K562 (cell line): ENCODE measurements around the gene KCNK4. TPM values are rescaled to one million over a fixed set of nuclear protein-coding genes. Genes with fewer than 3 reads are reported as not detected.

Source experiments
- ATAC-seq: fragments of 200-7000 bp; cut with Tn5 transposase; 3 replicates; pipeline ENCODE4 v1.9.1; 2020; ENCODE audit warnings: moderate library complexity
- BruUV-seq: library from RNA; stranded (reverse); fragments of 400-500 nt; replicated peaks from 2 replicates; lab custom pipeline; 2021; lab: Mats Ljungman, UMichigan
- CTCF ChIA-PET: fragments of 300-600 bp; formaldehyde crosslinking; extraction: SDS; loops from one replicate; lab custom pipeline; 2021; ENCODE audit warnings: low intra/inter-chr PET ratio; lab: Yijun Ruan, JAX
- POLR2A ChIA-PET: fragments of 300-600, 350-650 bp; sonication (Branson Sonifier 250); formaldehyde crosslinking; extraction: SDS; loops from one replicate; lab custom pipeline; 2021; ENCODE audit warnings: antibody characterized with exemption, inconsistent platforms; lab: Yijun Ruan, JAX
- DNase-seq, 4 experiments: peaks; one replicate each; pipeline versions ENCODE4 v3.0.0 to v3.0.0-alpha.2; 2011 to 2018; ENCODE audit warnings: low spot score in 3 of 4, mixed read lengths in 3 of 4; ENCODE audit errors: extremely low read depth in 1 of 4
- FAIRE-seq: peaks from 2 replicates; lab custom pipeline; 2011; peaks lifted over from hg19 to GRCh38; lab: Jason Lieb, UNC
- H2AFZ ChIP-seq: 2 replicates; pipeline ENCODE4 v1.6.0; 2011; ENCODE audit warnings: low read depth, low read length, control low read depth, inconsistent platforms
- H3K27ac ChIP-seq: fragments of 200-600 bp; 3 replicates; pipeline ENCODE4 v1.8.0; 2011; ENCODE audit warnings: low read depth, mild to moderate bottlenecking, control low read depth, inconsistent platforms, low read length, moderate library complexity, mixed read lengths; ENCODE audit errors: extremely low read depth
- H3K27me3 ChIP-seq, 2 experiments: fragments of 300-600 bp in 1 of 2; 2 replicates in 1 of 2; 3 replicates in 1 of 2; pipeline versions ENCODE4 v1.6.0 to v1.8.0; 2011; ENCODE audit warnings: inconsistent platforms in 2 of 2, low read length in 2 of 2, mild to moderate bottlenecking in 1 of 2, mixed read lengths in 1 of 2, moderate library complexity in 1 of 2; ENCODE audit not compliant: control insufficient read depth in 2 of 2, insufficient read depth in 2 of 2
- H3K36me3 ChIP-seq: fragments of 300-600 bp; 3 replicates; pipeline ENCODE4 v1.8.0; 2011; ENCODE audit warnings: mild to moderate bottlenecking, low read length, inconsistent platforms; ENCODE audit not compliant: control insufficient read depth, insufficient read depth
- H3K4me1 ChIP-seq, 2 experiments: fragments of 200-600 bp in 1 of 2; replicated peaks in 1 of 2; 2 replicates in 1 of 2; 3 replicates in 1 of 2; pipeline versions ENCODE4 v1.5.1 to v1.8.0; 2011; ENCODE audit warnings: inconsistent platforms in 2 of 2, low read length in 2 of 2, mild to moderate bottlenecking in 1 of 2, mixed read lengths in 1 of 2, moderate library complexity in 1 of 2; ENCODE audit not compliant: control insufficient read depth in 2 of 2, insufficient read depth in 2 of 2
- H3K4me2 ChIP-seq: 2 replicates; pipeline ENCODE4 v1.6.1; 2011; ENCODE audit warnings: low read length, control low read depth, inconsistent platforms, mixed read lengths; ENCODE audit not compliant: insufficient read depth
- H3K4me3 ChIP-seq: fragments of 200-600 bp; sonication (generic), shearing (Covaris generic); 2 replicates; pipeline ENCODE4 v1.5.1; 2016; ENCODE audit warnings: control low read depth, inconsistent platforms
- H3K79me2 ChIP-seq: fragments of 200-600 bp; 3 replicates; pipeline ENCODE4 v1.8.0; 2011; ENCODE audit warnings: low read length, inconsistent platforms; ENCODE audit not compliant: control insufficient read depth, insufficient read depth
- H3K9ac ChIP-seq, 2 experiments: 2 replicates each; pipeline versions ENCODE4 v1.6.0 to v1.6.1; 2011; ENCODE audit warnings: low read depth in 2 of 2, low read length in 2 of 2, control low read depth in 1 of 2, inconsistent platforms in 1 of 2, mild to moderate bottlenecking in 1 of 2, mixed read lengths in 1 of 2; ENCODE audit not compliant: insufficient read depth in 1 of 2
- H3K9me1 ChIP-seq: one replicate; pipeline ENCODE4 v1.6.0; 2011; ENCODE audit warnings: inconsistent platforms, mild to moderate bottlenecking, low read length, moderate library complexity; ENCODE audit not compliant: control insufficient read depth, insufficient read depth
- H3K9me3 ChIP-seq: replicated peaks from 2 replicates; pipeline ENCODE4 v1.5.1; 2011; ENCODE audit warnings: low read depth, low read length, inconsistent platforms; ENCODE audit not compliant: control insufficient read depth, insufficient read depth
- H4K20me1 ChIP-seq: replicated peaks from 2 replicates; pipeline ENCODE4 v1.6.1; 2011; ENCODE audit warnings: low read length, inconsistent platforms, mixed read lengths; ENCODE audit not compliant: control insufficient read depth, insufficient read depth
- CBFA2T2 ChIP-seq: fragments of 450-650 bp; conservative IDR thresholded peaks from 2 replicates; pipeline ENCODE4 v1.6.1; 2017; ENCODE audit warnings: mild to moderate bottlenecking
- CREB1 ChIP-seq, 2 experiments: sonication (generic) in 1 of 2; formaldehyde crosslinking in 1 of 2; IDR thresholded peaks; 2 replicates each; pipeline versions ENCODE4 v1.6.1 to v1.8.0; 2012 to 2022; ENCODE audit warnings: inconsistent platforms in 1 of 2, mild to moderate bottlenecking in 1 of 2, missing genetic modification reagents in 1 of 2, moderate library complexity in 1 of 2
- FOXJ2 ChIP-seq: fragments of 200-800 bp; sonication (Bioruptor generic); IDR thresholded peaks from 2 replicates; pipeline ENCODE4 v1.6.1; 2016; ENCODE audit warnings: missing genetic modification characterization, missing compliant biosample characterization
- HDAC6 ChIP-seq: IDR thresholded peaks from 2 replicates; pipeline ENCODE4 v1.6.1; 2012; ENCODE audit warnings: low read depth, mild to moderate bottlenecking, control low read depth, inconsistent platforms, low read length, moderate library complexity
- HDGF ChIP-seq: fragments of 450-650 bp; IDR thresholded peaks from 2 replicates; pipeline ENCODE4 v1.6.1; 2016
- L3MBTL2 ChIP-seq: fragments of 450-650 bp; IDR thresholded peaks from 2 replicates; pipeline ENCODE4 v1.6.1; 2016; ENCODE audit warnings: mild to moderate bottlenecking, moderate library complexity
- NCOR1 ChIP-seq: fragments of 450-650 bp; IDR thresholded peaks from 2 replicates; pipeline ENCODE4 v1.6.1; 2016; ENCODE audit warnings: mild to moderate bottlenecking, moderate library complexity
- PRMT5 ChIP-seq: sonication (generic); formaldehyde crosslinking; IDR thresholded peaks from 2 replicates; pipeline ENCODE4 v1.5.0; 2020; ENCODE audit warnings: missing genetic modification reagents
- SIN3B ChIP-seq: fragments of 450-650 bp; IDR thresholded peaks from 2 replicates; pipeline ENCODE4 v1.6.1; 2017; ENCODE audit warnings: low read depth, mild to moderate bottlenecking, moderate library complexity
- SP1 ChIP-seq: sonication (generic); formaldehyde crosslinking; IDR thresholded peaks from 2 replicates; pipeline ENCODE4 v1.8.1; 2022; ENCODE audit warnings: mild to moderate bottlenecking, missing genetic modification reagents
- TAF7 ChIP-seq: fragments of 450-650 bp; IDR thresholded peaks from 2 replicates; pipeline ENCODE4 v1.6.1; 2016; ENCODE audit warnings: missing genetic modification characterization, missing compliant biosample characterization
- TEAD4 ChIP-seq, 2 experiments: sonication (generic) in 1 of 2; formaldehyde crosslinking in 1 of 2; IDR thresholded peaks; 2 replicates each; pipeline versions ENCODE4 v1.6.1 to v1.8.0; 2012 to 2022; ENCODE audit warnings: borderline replicate concordance in 1 of 2, inconsistent platforms in 1 of 2, low read length in 1 of 2, mild to moderate bottlenecking in 1 of 2, missing genetic modification reagents in 1 of 2
- ZNF212 ChIP-seq: fragments of 450-650 bp; formaldehyde crosslinking; IDR thresholded peaks from 2 replicates; pipeline ENCODE4 v1.4.0; 2020; ENCODE audit warnings: mild to moderate bottlenecking
- WGBS: fragments of 100-300 bp; shearing (Covaris generic); methylation state at CpG from one replicate; pipeline ENCODE4 v1.1.6; 2016; ENCODE audit warnings: low coverage, mixed read lengths; ENCODE audit not compliant: insufficient coverage; ENCODE audit errors: missing lambda C conversion rate; 5-methylcytosine and 5-hydroxymethylcytosine counted together
- in situ Hi-C: fragments of 300-500 bp; cut with MboI; formaldehyde crosslinking; loops from 4 replicates; pipeline ENCODE4 v1.15.0; 2018; ENCODE audit warnings: inconsistent platforms, mixed read lengths
- intact Hi-C: fragments of 100-400 bp; cut with micrococcal nuclease; formaldehyde crosslinking; loops from 2 replicates; pipeline ENCODE4 v1.14.2; 2022
- polyA plus RNA-seq, 8 experiments: library from polyadenylated mRNA; depleted of rRNA in 4 of 8; stranded (reverse) in 5 of 8; unstranded in 3 of 8; fragments of >200 nt; fragmentation: Nextera tagmentation in 2 of 8; fragmentation: Illumina TruSeq in 1 of 8; extraction: Ambion mirVana in 2 of 8; extraction: Trizol in 1 of 8; gene quantifications; 2 replicates each; pipeline versions ENCODE4 v1.2.1 to v1.2.3, GENCODE V29; 2011 to 2014; ENCODE audit warnings: inconsistent platforms in 1 of 8, missing spikeins in 1 of 8
- total RNA-seq, 7 experiments: library from RNA; depleted of rRNA in 6 of 7; stranded (reverse); fragments of >200 nt in 6 of 7; fragmentation: Illumina TruSeq in 2 of 7; extraction: Trizol in 2 of 7; gene quantifications; 2 replicates each; pipeline versions ENCODE4 v1.2.1 to v1.2.3, GENCODE V29; 2011 to 2021; ENCODE audit warnings: low replicate concordance in 1 of 7
- TF ChIP-seq, protein P1 (sequence below): sonication (generic); formaldehyde crosslinking; IDR thresholded peaks from 2 replicates; pipeline ENCODE4 v1.9.0; 2022; ENCODE audit warnings: mild to moderate bottlenecking, missing genetic modification reagents
- TF ChIP-seq, protein P2 (sequence below), 2 experiments: IDR thresholded peaks; 2 replicates each; pipeline ENCODE4 v1.6.1; 2011; ENCODE audit warnings: borderline replicate concordance in 1 of 2, control low read depth in 1 of 2, low read depth in 1 of 2, low read length in 1 of 2, mild to moderate bottlenecking in 1 of 2, mixed read lengths in 1 of 2, moderate library complexity in 1 of 2; ENCODE audit not compliant: insufficient read depth in 1 of 2, insufficient read length in 1 of 2, poor library complexity in 1 of 2, severe bottlenecking in 1 of 2; ENCODE audit errors: extremely low read depth in 1 of 2
- TF ChIP-seq, protein P3 (sequence below), 3 experiments: fragments of 200-800 bp in 1 of 3; sonication (Bioruptor generic) in 1 of 3; sonication (generic) in 1 of 3; formaldehyde crosslinking in 1 of 3; IDR thresholded peaks; 2 replicates each; pipeline versions ENCODE4 v1.6.1 to v1.8.0; 2016 to 2022; ENCODE audit warnings: mild to moderate bottlenecking in 2 of 3, missing compliant biosample characterization in 2 of 3, missing genetic modification characterization in 2 of 3, missing genetic modification reagents in 1 of 3

KCNK4 gene
- total and polyA plus RNA-seq, 9 of the 15 experiments (the other 6 are each of a cell fraction or from before 2014, with no cell fraction given), result not detected

DNA sequence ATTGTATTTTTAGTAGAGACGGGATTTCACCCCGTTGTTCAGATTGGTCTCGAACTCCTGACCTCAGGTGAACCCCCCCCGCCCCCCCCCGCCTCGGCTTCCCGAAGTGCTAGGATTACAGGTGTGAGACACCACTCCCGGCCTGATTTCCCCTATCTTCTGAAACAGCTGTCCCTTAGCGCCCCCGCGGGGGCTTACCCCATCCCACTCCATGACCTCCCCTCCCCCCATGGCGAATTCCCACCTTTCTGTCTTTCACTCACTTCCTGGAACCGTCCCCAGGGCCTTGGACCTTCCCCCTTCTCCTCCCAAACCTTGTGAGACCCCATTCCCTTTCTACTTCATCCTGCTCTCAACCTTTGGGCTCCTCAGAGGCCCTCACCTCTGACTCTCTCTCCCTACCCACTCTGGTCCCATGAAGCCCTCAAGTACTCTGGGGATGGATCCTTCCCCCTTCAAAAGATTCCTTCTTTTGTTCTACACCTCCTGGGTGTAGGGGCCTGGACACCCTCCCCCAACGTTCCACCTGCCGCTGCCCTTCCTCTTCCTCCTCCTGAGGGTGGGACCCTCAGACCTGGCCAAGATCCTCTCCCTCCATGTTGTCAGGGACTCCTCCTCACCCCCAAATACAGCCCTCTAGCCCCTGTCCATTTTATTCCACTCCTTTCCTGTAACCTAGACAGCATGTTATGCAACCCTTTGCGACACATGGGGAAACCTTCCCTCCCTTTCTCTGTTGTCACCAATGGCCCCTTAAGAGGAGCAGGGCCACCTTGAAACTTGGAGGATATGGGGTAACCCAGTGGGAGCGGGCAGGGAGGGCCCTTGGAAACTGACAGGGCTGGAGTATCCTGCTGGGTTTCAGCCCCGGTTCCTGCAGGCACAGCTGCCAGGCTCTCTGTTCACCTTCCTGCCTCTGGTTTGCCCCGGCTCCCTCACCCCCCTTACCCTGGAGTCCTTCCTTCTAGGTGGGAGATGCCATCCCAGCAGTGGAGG, 28.0 kb downstream of the KCNK4 start:
- Histone ChIP-seq H3K9me3 (no peaks in the 10 kb centered on the region), H3K4me2 (peak overlapping the region; percentile 95), H3K36me3 (peaks cover 58% of the 10 kb centered on the region; the same call in 2 of the 3 replicates), H4K20me1 (no peaks in the 10 kb centered on the region; the same call in 1 of the 2 replicates), H3K4me1 (peaks cover 10 to 66% of the 10 kb centered on the region in 2 experiments; a peak in 4 of 5 replicates), H2AFZ (no peak overlapping the region), H3K9ac (peak overlapping the region; percentile 92 to 94; a peak in 3 of 4 replicates), H3K79me2 (peaks cover 30% of the 10 kb centered on the region), H3K4me3 (peak overlapping the region; percentile 94), H3K27ac (peak overlapping the region; percentile 99; the same call in 2 of the 3 replicates), H3K9me1 (no peaks in the 10 kb centered on the region), H3K27me3 (no peaks in the 10 kb centered on the region)
- ChIA-PET CTCF (interaction anchor here (0.6 to 2.7 kb wide), 4 partner anchors 24 to 36 kb away, joined by 3 to 19 read pairs (median 8); no protein-coding TSS in a partner anchor), POLR2A (interaction anchor here (0.5 to 2.6 kb wide), 5 partner anchors 8 to 133 kb away, joined by 3 to 12 read pairs (median 4); partner anchors contain the start of gene STIP1)
- in situ Hi-C loops (no loop called here), intact Hi-C loops (no loop called here)
- no peak for ATAC-seq
- TSS peak; percentile 29 for BruUV-seq
- FAIRE-seq, result no peak
- peak in 3 of 4 experiments; percentile 59 to 76 (median 71) for DNase-seq
- WGBS, result 19% methylated on average over 17 of the region's 19 CpGs
- TF ChIP-seq, protein P1, sequence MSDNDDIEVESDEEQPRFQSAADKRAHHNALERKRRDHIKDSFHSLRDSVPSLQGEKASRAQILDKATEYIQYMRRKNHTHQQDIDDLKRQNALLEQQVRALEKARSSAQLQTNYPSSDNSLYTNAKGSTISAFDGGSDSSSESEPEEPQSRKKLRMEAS (CRISPR knock-in tag), result peak; percentile 60; the same call in 1 of the 2 replicates
- TF ChIP-seq, protein P2, sequence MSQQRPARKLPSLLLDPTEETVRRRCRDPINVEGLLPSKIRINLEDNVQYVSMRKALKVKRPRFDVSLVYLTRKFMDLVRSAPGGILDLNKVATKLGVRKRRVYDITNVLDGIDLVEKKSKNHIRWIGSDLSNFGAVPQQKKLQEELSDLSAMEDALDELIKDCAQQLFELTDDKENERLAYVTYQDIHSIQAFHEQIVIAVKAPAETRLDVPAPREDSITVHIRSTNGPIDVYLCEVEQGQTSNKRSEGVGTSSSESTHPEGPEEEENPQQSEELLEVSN (IDR thresholded peaks at IDR 0.05; ENCODE audit: borderline replicate concordance in 1 of 2, extremely low read depth in 1 of 2, insufficient read depth in 1 of 2, insufficient read length in 1 of 2, low read depth in 1 of 2, low read length in 1 of 2, poor library complexity in 1 of 2, severe bottlenecking in 1 of 2), result peak in 1 of 2 experiments; percentile 54
- TF ChIP-seq CREB1 (IDR thresholded peaks at IDR 0.05), result 0 out of 2 replicates have a peak, but pooled peaks have one; percentile 12
- 0 out of 2 replicates have a peak, but pooled peaks have one; percentile 13 for TF ChIP-seq CREB1 (CRISPR knock-in tag; IDR thresholded peaks at IDR 0.05)
- TF ChIP-seq ZNF212 (CRISPR knock-in tag), result no peak
- TF ChIP-seq HDAC6, result no peak
- no peak for TF ChIP-seq TAF7 (tag)
- TF ChIP-seq TEAD4 (IDR thresholded peaks at IDR 0.05; ENCODE audit: low read length), result peak; percentile 20; the same call in 1 of the 2 replicates
- no peak for TF ChIP-seq TEAD4 (CRISPR knock-in tag; IDR thresholded peaks at IDR 0.05; ENCODE audit: borderline replicate concordance)
- peak; percentile 47; the same call in 1 of the 2 replicates for TF ChIP-seq CBFA2T2
- 0 out of 2 replicates have a peak, but pooled peaks have one; percentile 24 for TF ChIP-seq SP1
- peak; percentile 49 for TF ChIP-seq NCOR1
- no peak for TF ChIP-seq PRMT5 (CRISPR knock-in tag)
- TF ChIP-seq L3MBTL2, result 0 out of 2 replicates have a peak, but pooled peaks have one; percentile 36
- TF ChIP-seq SIN3B, result no peak
- 0 out of 2 replicates have a peak, but pooled peaks have one; percentile 30 for TF ChIP-seq HDGF
- TF ChIP-seq, protein P3, sequence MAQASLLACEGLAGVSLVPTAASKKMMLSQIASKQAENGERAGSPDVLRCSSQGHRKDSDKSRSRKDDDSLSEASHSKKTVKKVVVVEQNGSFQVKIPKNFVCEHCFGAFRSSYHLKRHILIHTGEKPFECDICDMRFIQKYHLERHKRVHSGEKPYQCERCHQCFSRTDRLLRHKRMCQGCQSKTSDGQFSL (CRISPR knock-in tag; IDR thresholded peaks at IDR 0.05), result no peak
- TF ChIP-seq, protein P3 (tag; IDR thresholded peaks at IDR 0.05), result peak in 1 of 2 experiments; percentile 79; a peak in 2 of 4 replicates
- peak; percentile 34; the same call in 1 of the 2 replicates for TF ChIP-seq FOXJ2 (tag)
